Endodermal cell (in vitro differentiated cells): ENCODE results near the gene C5AR1. TPM values are rescaled to one million over a fixed set of nuclear protein-coding genes. Genes with fewer than 3 reads are reported as not detected.

Experiments used
- DNase-seq: peaks from one replicate; pipeline ENCODE4 v3.0.0-alpha.2; 2017
- H3K27ac ChIP-seq: 2 replicates; pipeline ENCODE4 v1.5.1; 2013; ENCODE audit warnings: mild to moderate bottlenecking, low read depth, low read length, moderate library complexity
- H3K27me3 ChIP-seq: 2 replicates; pipeline ENCODE4 v1.6.1; 2013; ENCODE audit warnings: mild to moderate bottlenecking, low read length, moderate library complexity; ENCODE audit not compliant: insufficient read depth, control insufficient read depth, poor library complexity, severe bottlenecking
- H3K36me3 ChIP-seq: 2 replicates; pipeline ENCODE4 v1.7.0; 2013; ENCODE audit warnings: mild to moderate bottlenecking, low read length, moderate library complexity; ENCODE audit not compliant: control insufficient read depth, insufficient read depth
- H3K4me1 ChIP-seq: one replicate; pipeline ENCODE4 v1.7.0; 2013; ENCODE audit warnings: low read length; ENCODE audit not compliant: control insufficient read depth, insufficient read depth
- H3K4me3 ChIP-seq: 2 replicates; pipeline ENCODE4 v1.5.1; 2013; ENCODE audit warnings: mild to moderate bottlenecking, low read length, moderate library complexity
- H3K9ac ChIP-seq: 2 replicates; pipeline ENCODE4 v1.6.1; 2013; ENCODE audit warnings: mild to moderate bottlenecking, low read length, moderate library complexity; ENCODE audit not compliant: poor library complexity, severe bottlenecking; ENCODE audit errors: extremely low read depth
- H3K9me3 ChIP-seq: 2 replicates; pipeline ENCODE4 v1.6.1; 2013; ENCODE audit warnings: mild to moderate bottlenecking, low read length, moderate library complexity; ENCODE audit not compliant: control insufficient read depth
- H3K27ac Mint-ChIP-seq: 2 replicates; pipeline ENCODE4 v1.8.0; 2020; ENCODE audit warnings: mixed read lengths
- H3K27me3 Mint-ChIP-seq: 2 replicates; pipeline ENCODE4 v1.8.0; 2021; ENCODE audit warnings: mild to moderate bottlenecking, mixed read lengths; ENCODE audit not compliant: insufficient read depth
- H3K36me3 Mint-ChIP-seq: 2 replicates; pipeline ENCODE4 v1.8.0; 2020; ENCODE audit warnings: low read depth, mixed read lengths
- H3K4me1 Mint-ChIP-seq: 2 replicates; pipeline ENCODE4 v1.8.0; 2020; ENCODE audit warnings: mixed read lengths
- H3K4me3 Mint-ChIP-seq: 2 replicates; pipeline ENCODE4 v1.8.0; 2020; ENCODE audit warnings: mild to moderate bottlenecking, moderate library complexity, mixed read lengths
- H3K9me3 Mint-ChIP-seq: 2 replicates; pipeline ENCODE4 v1.8.0; 2020; ENCODE audit warnings: mild to moderate bottlenecking, mixed read lengths
- CTCF ChIP-seq: fragments of 200-600 bp; sonication (generic); conservative IDR thresholded peaks from 2 replicates; pipeline ENCODE4 v1.5.0; 2021; ENCODE audit warnings: antibody characterized with exemption, mild to moderate bottlenecking
- WGBS, 2 experiments: methylation state at CpG; one replicate each; pipeline versions ENCODE4 v1.1.5 to v1.1.7; 2013; ENCODE audit warnings: missing lambda C conversion rate in 2 of 2, mixed read lengths in 1 of 2; ENCODE audit not compliant: insufficient coverage in 1 of 2, insufficient read length in 1 of 2; 5-methylcytosine and 5-hydroxymethylcytosine counted together
- total RNA-seq, 2 donors: library from RNA; stranded (reverse); fragmentation: NEBNext Ultra II Directional in 1 of 2; extraction: Animal tissue kit (Norgen Biotek cat#: 25700) in 1 of 2; gene quantifications; 2 replicates in 1 of 2; 3 replicates in 1 of 2; pipeline ENCODE4 v1.2.1, GENCODE V29; 2021

Gene C5AR1
- total RNA-seq, 2 donors from 2014 or later: 0.48 TPM; not detected in 1

- Mint-ChIP-seq H3K4me1 (no peaks in the 10 kb centered on the region), H3K36me3 (no peaks in the 10 kb centered on the region), H3K27ac (no peak overlapping the region), H3K27me3 (no peaks in the 10 kb centered on the region), H3K9me3 (no peaks in the 10 kb centered on the region), H3K4me3 (no peak overlapping the region)
- no peak for DNase-seq
- 92 to 100% methylated on average over 1 to 8 of the region's 8 CpGs for WGBS, 2 experiments
- Histone ChIP-seq H3K27me3 (no peaks in the 10 kb centered on the region), H3K9ac (no peak overlapping the region), H3K4me1 (no peaks in the 10 kb centered on the region), H3K36me3 (no peaks in the 10 kb centered on the region), H3K27ac (no peak overlapping the region), H3K9me3 (no peaks in the 10 kb centered on the region), H3K4me3 (no peak overlapping the region)
- no peak for TF ChIP-seq CTCF
These were observed 13.7 kb downstream of the C5AR1 start for GRCh38 chr19:47323409-47323808.

- TF ChIP-seq CTCF: no peak
- 91 to 98% methylated on average over 6 to 12 of the region's 12 CpGs for WGBS, 2 experiments
- Mint-ChIP-seq H3K9me3 (no peaks in the 10 kb centered on the region), H3K4me3 (no peak overlapping the region), H3K27ac (no peak overlapping the region), H3K27me3 (no peaks in the 10 kb centered on the region), H3K36me3 (no peaks in the 10 kb centered on the region), H3K4me1 (no peaks in the 10 kb centered on the region)
- H3K9ac ChIP-seq: no peak overlapping the region
- no peaks in the 10 kb centered on the region for H3K4me1 ChIP-seq
- DNase-seq: no peak
- H3K4me3 ChIP-seq: no peak overlapping the region
- H3K27me3 ChIP-seq: no peaks in the 10 kb centered on the region
- no peak overlapping the region for H3K27ac ChIP-seq
- H3K9me3 ChIP-seq: no peaks in the 10 kb centered on the region
- no peaks in the 10 kb centered on the region for H3K36me3 ChIP-seq
These were observed 14.2 kb downstream of the C5AR1 start for GRCh38 chr19:47323872-47324271.

GRCh38 chr19:47324502-47324901, 14.8 kb downstream of the C5AR1 start:
- no peak overlapping the region for H3K27ac ChIP-seq
- 72 to 79% methylated on average over 7 to 9 of the region's 9 CpGs for WGBS, 2 experiments
- H3K9me3 Mint-ChIP-seq: no peaks in the 10 kb centered on the region
- no peak overlapping the region for H3K27ac Mint-ChIP-seq
- no peak overlapping the region for H3K9ac ChIP-seq
- H3K9me3 ChIP-seq: no peaks in the 10 kb centered on the region
- TF ChIP-seq CTCF: no peak
- no peaks in the 10 kb centered on the region for H3K4me1 ChIP-seq
- no peaks in the 10 kb centered on the region for H3K4me1 Mint-ChIP-seq
- DNase-seq: no peak
- H3K36me3 Mint-ChIP-seq: no peaks in the 10 kb centered on the region
- no peak overlapping the region for H3K4me3 ChIP-seq
- no peaks in the 10 kb centered on the region for H3K27me3 ChIP-seq
- no peaks in the 10 kb centered on the region for H3K36me3 ChIP-seq
- no peak overlapping the region for H3K4me3 Mint-ChIP-seq
- no peaks in the 10 kb centered on the region for H3K27me3 Mint-ChIP-seq
